Stimulated activated CD4-positive, alpha-beta T cell treated with anti-CD3 and anti-CD28 coated beads, Interleukin-12 subunit alpha, Interleukin-12 subunit beta, amount 100 ng/mL, for 24 hours (primary cell): ENCODE data around the gene BGN.

Experiments
- DNase-seq, 2 experiments: peaks; one replicate each; pipeline ENCODE4 v3.0.0-alpha.2; 2020; ENCODE audit warnings: low read depth in 2 of 2

The BGN gene

DNA sequence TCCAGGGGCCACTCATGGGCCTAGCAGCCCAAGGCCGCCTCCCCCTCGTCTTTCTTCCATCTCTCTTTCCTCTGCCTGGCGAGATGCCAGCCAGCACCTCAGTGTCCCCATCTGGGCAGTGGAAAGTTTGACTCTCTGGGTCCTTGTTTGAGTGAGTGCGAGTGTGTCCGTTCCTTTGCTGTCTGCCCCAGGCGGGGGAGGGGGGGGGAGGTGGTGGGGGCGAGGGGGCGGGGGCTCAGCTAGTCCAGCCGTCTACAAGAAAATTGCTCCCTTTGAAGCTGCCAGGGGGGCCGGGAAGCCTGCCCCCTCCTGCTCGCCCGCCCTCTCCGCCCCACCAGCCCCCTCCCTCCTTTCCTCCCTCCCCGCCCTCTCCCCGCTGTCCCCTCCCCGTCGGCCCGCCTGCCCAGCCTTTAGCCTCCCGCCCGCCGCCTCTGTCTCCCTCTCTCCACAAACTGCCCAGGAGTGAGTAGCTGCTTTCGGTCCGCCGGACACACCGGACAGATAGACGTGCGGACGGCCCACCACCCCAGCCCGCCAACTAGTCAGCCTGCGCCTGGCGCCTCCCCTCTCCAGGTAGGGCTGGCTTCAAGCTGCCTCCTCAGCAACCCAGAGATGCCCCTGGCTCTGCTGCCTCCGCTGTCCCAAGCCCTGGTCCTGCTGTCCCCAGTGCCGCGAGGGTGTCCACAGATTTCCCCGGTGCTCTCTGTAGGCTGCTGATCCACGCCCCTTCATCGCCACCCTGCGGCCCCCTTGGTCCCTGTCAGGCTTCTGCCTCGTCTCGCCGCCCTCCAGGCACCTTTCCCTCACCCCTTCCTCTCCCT is at the start of gene BGN:
TSS of gene BGN (plus strand) at position 440 of the 821 bp plus-strand sequence. CDS start 9,652 bp downstream, outside the sequence.
- DNase-seq = no peak

DNA sequence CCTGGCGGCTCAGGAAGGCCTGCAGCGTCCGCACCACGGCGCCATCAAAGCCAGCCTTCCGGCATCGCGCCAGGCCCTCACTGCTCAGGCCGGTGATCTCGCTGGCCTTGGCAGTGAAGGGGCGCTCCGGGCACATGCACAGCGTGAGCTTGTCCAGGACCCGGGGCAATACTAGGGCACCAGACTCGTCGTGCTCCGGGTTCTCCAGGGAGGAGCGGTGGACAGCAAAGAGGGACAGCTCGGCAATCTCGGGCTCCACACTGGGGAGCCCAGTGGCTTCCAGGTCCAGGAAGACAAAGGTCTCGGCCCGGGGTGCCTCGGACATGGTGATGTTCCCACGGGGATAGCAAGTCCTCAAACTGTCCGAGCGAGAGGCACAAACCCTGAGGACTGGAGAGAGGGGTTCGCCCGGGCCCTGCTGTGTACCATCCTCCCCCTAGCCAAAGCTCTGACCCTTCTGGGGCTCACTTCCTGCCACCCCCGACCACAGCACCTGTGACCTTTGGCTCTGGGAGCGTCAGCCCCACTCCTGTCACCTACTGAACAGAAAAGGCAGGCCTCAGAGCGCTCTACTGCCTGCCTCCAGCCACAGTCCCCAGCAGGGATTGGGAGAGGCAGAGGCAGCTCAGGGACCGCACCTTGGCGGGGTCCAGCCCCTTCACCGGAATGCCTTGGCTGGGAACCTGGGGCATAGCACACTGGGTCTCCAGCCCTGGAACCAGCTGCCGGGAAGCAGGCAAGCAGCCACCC is 49.5 kb upstream of the BGN start:
- no peak for DNase-seq

DNA sequence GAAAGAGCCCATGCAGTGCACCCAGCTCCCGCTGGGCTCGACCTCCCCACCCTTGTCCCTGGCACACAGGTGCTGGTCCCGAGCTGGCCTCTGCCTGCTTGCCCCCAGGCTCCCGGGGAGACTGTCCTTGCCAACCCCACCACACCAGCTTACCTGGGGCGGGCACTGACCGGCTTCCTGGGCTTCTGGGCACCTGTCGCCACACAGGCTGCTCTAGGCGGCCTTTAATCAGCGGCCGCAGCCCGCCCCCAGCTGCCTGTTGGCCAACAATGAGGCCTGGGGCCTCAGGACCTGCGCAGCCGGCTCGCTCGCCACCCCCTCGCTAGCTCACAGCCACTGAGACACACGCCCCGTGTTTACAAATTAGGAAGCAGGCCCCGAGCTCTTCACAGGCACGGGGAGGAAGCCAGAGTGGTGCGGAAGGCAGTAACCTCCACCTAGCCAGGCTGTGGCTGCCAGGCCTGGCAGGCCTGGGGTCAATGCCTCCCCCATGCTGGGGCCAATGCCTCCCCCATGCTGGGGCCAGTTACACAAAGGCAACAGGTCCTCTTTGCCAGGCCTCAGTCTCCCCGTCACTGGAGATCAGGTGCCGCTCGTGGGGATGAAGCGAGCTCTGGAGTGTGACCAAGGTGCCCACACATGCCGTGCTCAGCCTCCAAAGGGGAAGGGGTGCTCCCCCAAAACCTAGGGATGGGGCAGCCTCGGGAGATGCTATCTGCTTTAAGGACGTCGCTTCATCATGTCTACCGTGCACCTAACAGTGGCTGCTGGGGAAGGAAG is 48.7 kb upstream of the BGN start, which contains the start of gene TREX2:
TSS of gene TREX2 (minus strand) at position 201 of the 780 bp plus-strand sequence. CDS start 626 bp downstream, outside the sequence.
- DNase-seq = no peak

DNA sequence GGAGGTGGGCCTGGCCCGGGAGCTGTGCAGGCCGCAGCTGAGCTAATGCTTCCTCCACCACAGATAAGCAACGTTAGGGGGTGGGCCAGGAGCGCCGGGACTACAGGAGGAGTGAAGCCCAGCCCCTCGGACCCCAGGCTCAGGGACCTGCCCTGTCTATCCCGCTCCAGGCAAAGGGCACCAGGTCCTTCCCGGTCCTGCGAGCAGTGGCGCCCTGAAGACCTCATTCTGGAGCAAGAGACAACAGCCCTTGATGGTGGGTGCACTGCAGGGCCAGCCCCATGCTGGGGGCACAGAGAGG is 48.2 kb upstream of the BGN start:
- DNase-seq = no peak

DNA sequence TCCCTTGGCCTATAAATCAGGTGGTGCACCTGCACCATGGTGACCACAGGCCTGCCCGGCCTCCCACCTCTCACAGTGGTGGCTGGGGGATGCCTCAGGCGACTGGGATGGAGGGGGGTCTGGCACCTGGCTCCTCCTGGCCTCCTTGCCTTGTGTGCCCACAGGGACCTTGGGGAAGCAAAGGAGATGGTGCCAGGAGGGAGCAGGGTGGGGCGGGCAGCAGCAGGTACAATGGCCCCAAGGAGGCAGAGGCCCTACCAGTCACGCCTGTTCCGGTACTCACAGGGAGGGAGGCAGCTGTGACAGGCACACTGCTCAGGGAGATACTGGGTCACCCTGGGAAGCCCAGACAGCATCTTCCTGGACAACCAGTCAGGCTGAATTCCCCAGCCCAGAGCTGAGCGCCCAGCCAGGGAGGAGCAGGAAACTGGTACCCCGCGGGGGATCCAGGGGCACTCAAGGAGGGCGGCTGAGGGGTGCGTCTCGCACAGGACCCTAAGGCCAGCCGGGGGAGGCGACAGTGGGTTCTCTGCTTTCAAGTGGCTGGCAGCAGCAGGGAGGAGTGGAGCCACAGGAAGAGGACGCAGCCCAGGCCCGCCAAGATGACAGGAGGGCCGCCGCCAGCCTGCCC is 47.7 kb upstream of the BGN start:
- no peak for DNase-seq

DNA sequence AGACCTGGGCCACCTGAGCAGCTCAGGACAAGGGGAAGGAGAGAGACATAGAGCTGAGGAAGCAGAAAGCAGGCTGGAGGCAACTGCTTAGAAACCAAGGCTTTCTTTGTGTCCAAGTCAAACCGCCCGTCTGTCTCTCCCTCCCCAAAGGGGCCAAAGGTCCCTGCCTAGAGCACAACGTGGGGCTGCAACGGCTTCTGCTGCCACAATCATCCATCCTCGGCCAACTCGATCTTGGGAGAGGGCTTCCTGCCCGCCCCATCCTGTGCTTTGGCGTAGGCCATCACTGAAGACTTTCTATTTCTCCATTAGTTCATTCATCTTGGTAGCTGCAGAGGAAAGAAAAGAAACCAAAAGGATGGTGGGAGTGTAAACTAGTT is 47.2 kb upstream of the BGN start:
- DNase-seq = no peak

DNA sequence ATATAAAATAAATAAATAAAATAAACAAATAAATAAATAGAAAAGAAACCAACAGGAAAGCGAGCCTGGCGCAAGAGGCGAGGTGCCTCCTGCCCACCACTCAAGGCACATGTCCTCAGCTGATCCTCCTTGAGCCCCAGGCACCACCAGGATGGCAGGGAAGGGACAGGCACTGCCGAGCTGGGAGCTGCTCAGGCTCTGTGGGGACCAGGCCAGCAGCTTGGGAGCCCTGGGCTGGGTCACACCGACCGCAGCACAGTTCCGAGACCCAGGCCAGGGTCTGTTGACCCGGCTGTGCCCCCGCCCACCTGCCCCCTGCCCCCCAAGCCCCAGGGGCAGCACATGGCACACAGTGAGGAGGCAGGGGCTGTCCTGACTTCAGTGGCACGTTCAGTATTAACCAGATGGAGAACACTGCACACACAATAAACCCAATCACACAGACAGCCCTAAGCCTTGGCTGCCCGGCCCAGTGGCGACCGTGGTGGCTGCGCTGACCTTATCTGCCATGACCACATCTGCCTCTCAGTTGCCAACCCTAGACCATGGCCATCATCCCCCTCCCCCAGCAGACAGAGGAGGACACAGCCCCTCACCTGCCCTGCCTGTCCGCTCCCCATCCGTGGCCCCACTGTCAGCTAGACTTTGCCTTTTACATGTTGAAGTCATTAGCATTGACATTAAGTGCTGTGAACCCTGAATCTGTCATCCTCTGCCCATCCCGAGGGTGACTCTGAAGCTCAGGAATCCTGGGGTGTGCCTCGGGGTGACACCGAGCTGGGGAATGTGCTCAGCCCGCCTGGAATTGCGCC is 46.0 kb upstream of the BGN start:
- DNase-seq = no peak

DNA sequence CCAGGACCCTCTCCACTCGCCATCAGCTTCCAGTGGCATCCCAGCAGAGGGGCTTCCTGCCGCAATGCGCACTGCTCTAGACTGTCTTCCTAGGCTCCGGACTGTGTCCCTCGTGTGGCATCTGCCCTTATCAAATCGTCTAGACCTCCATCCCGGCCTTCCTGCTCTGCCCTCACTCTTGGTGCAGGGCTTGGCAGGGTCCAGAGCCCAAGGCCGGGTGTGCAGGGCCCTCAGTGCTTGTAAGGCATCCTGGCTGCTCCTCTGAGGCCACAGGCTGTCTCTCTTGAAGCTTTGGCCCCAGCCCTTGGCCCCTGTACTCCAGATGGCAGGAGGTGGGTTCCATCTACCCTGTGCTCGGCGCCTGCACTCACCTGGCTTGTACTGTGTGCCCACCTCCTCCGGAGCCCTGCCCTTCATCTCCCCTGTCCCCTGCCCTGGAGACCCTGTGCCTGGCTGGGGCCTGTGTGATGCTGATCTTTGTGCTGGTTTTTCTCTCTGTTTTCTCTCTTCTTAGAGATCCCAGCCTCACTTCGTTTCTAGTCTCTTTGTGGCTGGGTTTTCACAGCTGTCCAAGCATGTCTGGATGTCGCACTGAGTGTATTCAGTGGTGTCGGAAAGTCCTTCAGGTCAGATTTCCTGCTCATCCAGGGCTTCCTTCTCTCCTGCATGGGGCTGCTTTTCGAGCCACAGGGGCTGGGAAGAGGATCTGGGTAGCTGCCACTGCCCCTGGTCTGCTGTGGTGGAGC is 45.2 kb upstream of the BGN start:
- DNase-seq = no peak

DNA sequence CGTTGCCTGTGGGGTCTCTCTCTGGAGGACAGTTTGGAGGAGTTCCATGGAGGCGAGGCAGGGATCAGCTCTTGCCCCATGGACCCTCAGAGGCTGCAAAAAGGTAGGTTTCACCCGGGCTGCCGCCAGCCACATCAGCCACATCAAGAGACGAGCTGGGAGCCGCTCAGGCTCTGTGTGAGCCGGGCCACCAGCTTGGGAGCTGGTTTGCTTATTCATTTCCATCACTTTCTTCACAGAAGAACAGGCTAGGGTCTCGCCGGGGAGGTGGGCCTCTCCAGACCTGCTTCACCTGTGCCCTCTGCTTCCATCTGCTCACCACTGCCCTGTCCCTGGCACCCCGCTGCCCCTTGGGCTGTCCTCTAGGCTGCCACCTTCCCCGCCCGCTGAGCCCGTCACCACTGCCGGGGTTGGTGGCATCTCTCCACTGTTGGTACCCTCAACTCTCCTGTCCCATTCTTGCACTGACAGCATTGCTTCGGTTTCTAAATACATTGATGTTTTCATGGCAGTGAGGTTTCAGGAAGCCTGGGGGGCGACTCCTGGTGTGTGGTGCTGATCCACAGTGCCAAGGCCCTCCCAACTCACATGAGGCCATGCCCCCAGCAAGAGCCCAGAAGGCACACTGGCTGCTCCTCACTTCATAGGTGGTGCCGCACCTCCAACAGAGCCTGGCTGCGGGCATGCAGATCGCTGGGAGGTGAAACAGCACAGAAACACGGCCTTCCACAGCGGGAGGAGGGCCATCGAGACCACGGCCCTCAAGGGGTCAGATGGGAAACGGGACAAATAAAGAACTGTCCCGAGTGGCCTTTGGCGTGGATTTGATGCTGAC is 44.4 kb upstream of the BGN start:
- no peak for DNase-seq

DNA sequence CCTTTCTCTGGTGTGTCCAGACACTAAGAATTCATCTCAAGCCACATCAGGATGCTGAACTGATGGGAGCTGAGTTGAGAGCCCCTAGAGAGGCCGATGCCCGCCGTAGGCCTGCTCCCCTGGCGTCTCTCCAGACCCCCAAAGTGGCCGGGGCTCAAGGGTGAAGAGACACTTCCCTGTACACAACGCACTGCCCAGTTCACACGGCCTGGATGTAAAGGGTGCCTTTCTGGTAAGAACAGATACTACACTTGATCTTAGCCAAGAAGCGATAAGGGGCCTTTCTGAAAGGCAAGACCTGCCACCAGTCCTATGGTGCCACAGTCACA is 43.9 kb upstream of the BGN start:
- DNase-seq = no peak

DNA sequence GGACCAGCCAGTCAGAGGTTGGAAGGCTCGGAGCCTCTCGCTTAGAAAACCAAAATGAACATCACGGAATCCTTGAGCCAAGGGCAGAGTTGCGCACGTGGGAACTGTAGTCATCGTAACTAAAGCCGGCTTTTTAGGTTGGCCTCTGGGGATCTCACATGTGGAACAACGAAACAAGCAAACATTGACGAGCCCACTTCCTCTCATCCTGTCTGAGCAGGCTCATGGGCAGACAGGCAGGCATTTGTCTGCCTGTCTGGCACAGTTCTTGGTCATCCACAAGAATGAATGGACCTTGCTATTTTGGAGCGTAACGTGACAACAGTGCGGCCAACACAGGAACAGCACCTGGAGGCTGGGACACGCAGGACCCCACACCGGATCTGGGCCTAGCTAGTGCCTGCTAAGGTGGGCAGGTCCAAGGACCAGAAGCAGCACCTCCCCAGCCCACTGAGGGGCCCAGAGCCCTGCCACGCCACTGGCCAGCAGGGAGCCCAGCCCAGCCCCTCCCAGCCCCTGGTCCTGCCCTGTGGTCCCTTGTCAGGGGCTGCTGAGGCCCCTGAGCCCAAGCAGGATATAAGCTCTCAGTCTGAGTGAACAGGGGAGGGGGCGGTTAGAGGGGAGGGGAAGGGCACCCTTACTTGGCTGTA is 39.8 kb upstream of the BGN start:
- no peak for DNase-seq

DNA sequence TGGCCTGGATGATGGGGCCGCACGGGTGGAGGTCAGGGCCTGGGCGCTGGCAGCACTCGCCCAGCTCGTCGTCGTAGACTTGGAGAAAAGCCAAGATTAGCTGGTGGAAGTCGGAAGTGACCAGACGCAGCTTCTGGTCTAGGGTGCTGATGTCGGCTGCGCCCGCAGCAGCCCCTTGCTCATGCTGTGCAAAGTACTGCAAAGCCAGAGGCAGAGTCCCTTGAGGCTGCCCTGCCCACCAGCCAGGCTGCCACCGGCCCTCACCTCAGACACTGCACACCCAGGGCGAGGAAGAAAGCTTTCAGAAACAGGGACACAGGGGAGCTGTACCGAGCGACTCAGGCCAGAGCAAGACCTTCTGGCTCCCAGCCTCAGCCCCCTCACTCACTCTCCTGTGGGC is 39.2 kb upstream of the BGN start:
- DNase-seq = no peak

DNA sequence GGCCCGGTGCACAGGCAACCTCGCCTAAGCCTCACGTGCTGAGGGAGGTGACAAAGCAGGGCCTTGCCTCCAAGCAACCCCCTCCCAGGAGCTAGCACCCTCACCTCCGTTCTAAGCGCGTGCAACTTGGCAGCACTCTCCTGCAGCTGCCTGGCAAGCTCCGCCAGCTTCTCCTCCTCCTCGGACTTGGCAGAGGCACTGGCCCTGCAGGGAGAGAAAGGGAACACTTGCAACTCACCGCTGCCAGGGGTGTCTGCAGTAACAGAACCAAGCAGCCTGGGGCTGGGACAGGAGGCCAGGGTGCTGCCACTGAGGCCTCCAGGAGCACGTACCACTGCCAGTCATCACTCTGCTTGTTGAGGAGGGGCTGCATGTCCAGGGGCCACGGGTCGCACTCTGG is 38.6 kb upstream of the BGN start:
- no peak for DNase-seq

DNA sequence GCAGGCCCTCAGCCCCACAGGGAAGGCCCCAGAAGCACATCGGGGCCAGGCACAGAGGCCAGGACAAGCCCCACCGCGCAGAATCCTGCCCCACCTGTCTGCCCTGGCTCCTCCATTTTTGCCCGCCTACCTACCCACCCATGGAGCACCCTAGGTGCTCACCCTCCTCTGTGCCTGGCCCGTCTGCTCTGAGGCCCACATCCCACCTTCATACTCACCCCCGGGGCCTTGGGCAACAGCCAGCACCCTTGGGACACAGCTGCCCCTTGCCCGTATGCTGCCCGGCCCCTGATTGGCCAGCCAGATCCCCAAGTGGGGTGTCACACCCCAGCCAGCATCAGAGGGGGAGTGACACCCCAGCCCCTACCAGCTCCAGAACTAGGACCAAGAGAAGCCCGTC is 38.1 kb upstream of the BGN start:
- DNase-seq = no peak

DNA sequence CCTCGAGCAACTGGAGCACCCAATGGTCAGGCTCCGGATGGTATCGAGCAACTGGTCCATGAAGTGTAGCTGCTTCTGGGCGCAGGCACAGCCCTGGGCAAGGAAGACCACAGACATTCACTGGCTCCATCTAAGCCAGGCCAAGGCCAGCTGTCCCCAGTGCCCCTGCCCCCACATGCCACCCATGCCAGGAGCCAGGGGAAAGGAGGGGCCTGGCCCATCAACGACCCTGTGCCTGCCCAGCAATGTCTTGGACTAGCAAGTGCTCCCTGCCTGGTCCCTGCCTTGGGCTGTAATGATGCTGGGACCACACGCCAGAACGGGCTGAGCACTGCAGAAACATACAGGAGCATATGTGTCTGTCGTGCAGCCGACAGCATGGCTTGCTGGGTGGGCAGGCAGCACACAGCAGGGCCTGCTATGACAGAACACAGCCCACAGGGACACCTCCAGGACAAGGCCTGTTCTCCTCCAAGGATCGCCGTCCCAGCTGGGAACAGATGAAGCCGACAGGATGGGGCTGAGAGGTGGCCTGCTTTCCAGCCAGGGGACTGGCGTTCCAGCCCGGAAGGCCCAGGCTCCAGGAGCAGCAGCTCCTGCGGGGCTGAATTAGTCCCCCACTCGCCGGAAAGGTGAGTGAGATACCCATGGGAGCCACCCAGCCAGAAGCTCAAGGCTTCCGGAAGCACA is 37.5 kb upstream of the BGN start:
- DNase-seq = no peak

DNA sequence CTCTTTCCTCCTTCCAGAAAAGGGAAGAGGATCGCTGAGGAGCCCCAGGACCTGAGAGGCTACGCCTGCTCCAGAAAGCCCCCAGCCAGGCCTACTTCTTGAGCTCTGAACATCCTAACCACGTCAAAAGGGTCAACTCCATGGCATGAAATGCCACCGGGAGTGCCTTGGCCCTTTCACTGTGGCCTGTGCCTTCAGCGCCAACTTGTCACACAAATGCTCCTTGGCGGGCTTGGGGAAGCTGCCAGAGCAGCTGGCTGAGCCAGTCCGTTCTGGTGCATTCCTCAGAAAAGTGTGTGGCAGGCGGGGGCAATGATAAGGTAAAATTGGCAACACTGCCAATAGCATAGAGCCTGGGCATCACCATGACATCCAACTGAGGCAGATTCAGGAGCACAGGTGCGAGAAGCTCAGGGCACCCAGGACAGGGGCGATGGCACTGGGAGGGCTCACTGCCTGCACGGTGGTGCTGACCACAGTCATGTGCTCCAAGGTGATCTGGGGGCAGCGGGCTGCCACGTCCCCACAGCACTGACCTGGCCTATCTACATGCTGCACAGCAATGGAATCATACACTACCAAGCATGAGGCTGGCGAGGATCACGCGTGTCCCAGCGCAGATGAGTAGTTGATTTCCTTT is 36.8 kb upstream of the BGN start:
- no peak for DNase-seq

DNA sequence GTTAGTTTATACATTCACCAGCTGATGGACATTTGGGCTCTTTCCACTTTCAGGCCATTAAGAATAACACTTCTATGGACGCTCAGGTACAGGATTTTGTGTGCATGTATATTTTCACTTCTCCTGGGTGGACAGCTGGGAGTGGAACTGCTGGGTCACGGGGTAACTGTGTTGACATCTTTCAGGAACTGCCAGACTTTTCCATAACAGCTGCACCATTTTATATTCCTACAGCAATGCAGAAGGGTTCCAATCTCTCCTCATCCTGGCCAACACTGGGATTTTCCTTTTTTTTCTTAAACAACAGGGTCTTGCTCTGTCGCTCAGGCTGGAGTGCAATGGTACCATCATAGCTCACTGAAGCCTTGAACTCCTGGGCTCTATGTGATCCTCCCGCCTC is 36.3 kb upstream of the BGN start:
- DNase-seq = no peak

DNA sequence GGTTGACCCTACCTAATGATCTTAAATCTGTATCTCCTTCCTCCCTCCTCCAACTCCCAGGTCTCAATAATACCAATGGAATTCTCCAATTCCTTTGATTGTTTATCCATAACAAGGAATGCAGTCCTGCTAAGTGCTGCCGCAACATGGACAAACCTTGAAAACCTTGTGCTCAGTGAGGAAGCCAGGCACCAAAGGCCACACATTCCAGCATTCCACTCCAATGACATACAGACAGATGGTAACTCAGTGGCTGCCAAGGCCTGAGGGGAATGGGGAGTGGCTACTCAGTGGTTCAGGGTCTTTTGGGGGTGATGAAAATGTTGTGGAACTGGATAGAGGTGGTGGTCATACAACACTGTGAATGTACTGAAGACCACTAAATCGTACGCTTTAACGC is 34.8 kb upstream of the BGN start:
- no peak for DNase-seq
